ENCODE results near the gene BTC.

- no peak for TF ChIP-seq POLR2A (IDR thresholded peaks at IDR 0.05)
- TF ChIP-seq, protein P1, sequence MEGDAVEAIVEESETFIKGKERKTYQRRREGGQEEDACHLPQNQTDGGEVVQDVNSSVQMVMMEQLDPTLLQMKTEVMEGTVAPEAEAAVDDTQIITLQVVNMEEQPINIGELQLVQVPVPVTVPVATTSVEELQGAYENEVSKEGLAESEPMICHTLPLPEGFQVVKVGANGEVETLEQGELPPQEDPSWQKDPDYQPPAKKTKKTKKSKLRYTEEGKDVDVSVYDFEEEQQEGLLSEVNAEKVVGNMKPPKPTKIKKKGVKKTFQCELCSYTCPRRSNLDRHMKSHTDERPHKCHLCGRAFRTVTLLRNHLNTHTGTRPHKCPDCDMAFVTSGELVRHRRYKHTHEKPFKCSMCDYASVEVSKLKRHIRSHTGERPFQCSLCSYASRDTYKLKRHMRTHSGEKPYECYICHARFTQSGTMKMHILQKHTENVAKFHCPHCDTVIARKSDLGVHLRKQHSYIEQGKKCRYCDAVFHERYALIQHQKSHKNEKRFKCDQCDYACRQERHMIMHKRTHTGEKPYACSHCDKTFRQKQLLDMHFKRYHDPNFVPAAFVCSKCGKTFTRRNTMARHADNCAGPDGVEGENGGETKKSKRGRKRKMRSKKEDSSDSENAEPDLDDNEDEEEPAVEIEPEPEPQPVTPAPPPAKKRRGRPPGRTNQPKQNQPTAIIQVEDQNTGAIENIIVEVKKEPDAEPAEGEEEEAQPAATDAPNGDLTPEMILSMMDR (IDR thresholded peaks at IDR 0.05), result no peak
Observed at GRCh38 chr4:74800310-74800709, 6.0 kb upstream of the BTC start.
